Heart right ventricle (tissue), 16 donors: ENCODE results near the gene CCDC73. TPM values are rescaled to one million over a fixed set of nuclear protein-coding genes. Genes with fewer than 3 reads are reported as not detected.
"Not testable (repeated sequence)": the region's sequence is repeated elsewhere in the genome, so short reads cannot be mapped to it uniquely, and the experiment has no call there.

Source experiments
- ATAC-seq, 8 donors: fragments of 200-7000 bp; cut with Tn5 transposase; one replicate each; pipeline ENCODE4 v1.9.1; 2020; ENCODE audit warnings: mild to moderate bottlenecking in 8 of 8, moderate library complexity in 8 of 8, moderate number of reproducible peaks in 1 of 8
- DNase-seq, 2 donors: peaks; one replicate each; pipeline ENCODE4 v3.0.0-alpha.2; 2020
- H3K27ac ChIP-seq, 10 donors: fragments of 200-600 bp; sonication (generic) in 2 of 10; one replicate each; pipeline versions ENCODE4 v1.5.0 to v1.8.0; 2020 to 2022; ENCODE audit warnings: mild to moderate bottlenecking in 3 of 10
- H3K27me3 ChIP-seq, 7 donors: fragments of 200-600 bp; one replicate each; pipeline ENCODE4 v1.8.0; 2021 to 2022; ENCODE audit warnings: mild to moderate bottlenecking in 2 of 7
- H3K36me3 ChIP-seq, 9 donors: fragments of 200-600 bp; sonication (generic) in 1 of 9; one replicate each; pipeline versions ENCODE4 v1.5.0 to v1.8.0; 2020 to 2022; ENCODE audit warnings: mild to moderate bottlenecking in 2 of 9
- H3K4me1 ChIP-seq, 9 donors: fragments of 200-600 bp; sonication (generic) in 1 of 9; one replicate each; pipeline versions ENCODE4 v1.5.0 to v1.8.0; 2020 to 2022; ENCODE audit warnings: mild to moderate bottlenecking in 4 of 9
- H3K4me3 ChIP-seq, 10 donors: fragments of 200-600 bp; sonication (generic) in 2 of 10; one replicate each; pipeline versions ENCODE4 v1.5.0 to v1.8.0; 2020 to 2022; ENCODE audit warnings: mild to moderate bottlenecking in 7 of 10, moderate library complexity in 2 of 10
- H3K9me3 ChIP-seq, 11 donors: fragments of 200-600 bp in 10 of 11; sonication (generic) in 2 of 11; one replicate each; pipeline versions ENCODE4 v1.5.0 to v1.8.0; 2013 to 2022; ENCODE audit warnings: mild to moderate bottlenecking in 2 of 11, control low read depth in 1 of 11, moderate library complexity in 1 of 11
- WGBS, 2 donors: extraction: QIAGEN DNeasy Blood & Tissue Kit; methylation state at CpG; one replicate each; pipeline ENCODE4 v1.1.7; 2013; ENCODE audit warnings: inconsistent platforms in 1 of 2; 5-methylcytosine and 5-hydroxymethylcytosine counted together
- intact Hi-C, 10 donors: fragments of 100-400 bp; cut with DNase I; formaldehyde crosslinking; loops; one replicate each; pipeline versions ENCODE4 v1.11.1 to v1.14.2; 2022
- polyA plus RNA-seq, 2 donors: library from polyadenylated mRNA; stranded (reverse); fragments of 200-250 nt; gene quantifications; one replicate each; pipeline ENCODE4 v1.2.3, GENCODE V29; 2013
- total RNA-seq, 10 donors: library from RNA; stranded (reverse); fragmentation: NEBNext Ultra II Directional in 3 of 10; extraction: Animal tissue kit (Norgen Biotek cat#: 25700) in 3 of 10; gene quantifications; one replicate each; pipeline versions ENCODE4 v1.2.1 to v1.2.4, GENCODE V29; 2021 to 2023
- TF ChIP-seq, protein P1 (sequence below), 9 donors: fragments of 200-600 bp; sonication (generic) in 2 of 9; IDR thresholded peaks; one replicate each; pipeline versions ENCODE4 v1.5.0 to v1.8.0; 2021 to 2022; ENCODE audit warnings: antibody characterized with exemption in 9 of 9, mild to moderate bottlenecking in 5 of 9, moderate library complexity in 1 of 9
- donor health status: Arrhythmogenic right ventricular cardiomyopathy.
- donor health status: ischemic (EF 13 %, LVEDD 7.1; RV severe dilation, severe dysfunction).
- donor health status: healthy with polysubstance abuse.
- donor health status: DM: no; HTN: yes; CAD: no.
- donor health status: DM: no; HTN: no; CAD: no.
- donor health status: ischemic (EF 25% LVEDD 6.9; RV normal size, moderate dysfunction).
- donor health status: ischemic (EF 25% LVEDD 5.7; RV mildly dilated, moderate dysfunction).
- donor health status: healthy.
- donor health status: DM: yes; HTN: yes; CAD: no.
- donor health status: Ischemic cardiomyopathy.
- donor health status: ischemic (EF 35%, LVEDD 5.7; RV mildly dilated, moderate dysfunction).
- donor health status: nonischemic (EF 11% LVEDD 7.7; RV severe dilation, severe dysfunction).
- donor health status: DM: yes; HTN: yes; CAD: no.
- donor health status: PGD.
- donor health status: ischemic (EF 29% LVEDD 5.4; RV normal size, mild dysfunction).
- donor health status: nonischemic (EF 23%, LVEDD 6.1; RV moderate dilation, normal function).

Gene CCDC73
- total and polyA plus RNA-seq, 12 donors, result 0.01 TPM; not detected in 11

GRCh38 chr11:32790916-32791315 is 3.5 kb downstream of the CCDC73 start:
- H3K9me3 ChIP-seq, result no peaks in the 10 kb centered on the region
- H3K27me3 ChIP-seq, result peaks cover 0 to 28% (median 15%) of the 10 kb centered on the region in 7 donors
- 52 to 59% methylated on average over 1 of the region's 1 CpG for WGBS, 2 donors
- DNase-seq (no peak), ATAC-seq (no peak)
- intact Hi-C loops, result loop anchor here in 7 of 10 donors (5.0 to 10.0 kb wide), 5 partner anchors 76 to 469 kb away; no protein-coding TSS in a partner anchor
- peaks cover 0 to 9% (median 0%) of the 10 kb centered on the region in 9 donors for H3K4me1 ChIP-seq
- TF ChIP-seq, protein P1, sequence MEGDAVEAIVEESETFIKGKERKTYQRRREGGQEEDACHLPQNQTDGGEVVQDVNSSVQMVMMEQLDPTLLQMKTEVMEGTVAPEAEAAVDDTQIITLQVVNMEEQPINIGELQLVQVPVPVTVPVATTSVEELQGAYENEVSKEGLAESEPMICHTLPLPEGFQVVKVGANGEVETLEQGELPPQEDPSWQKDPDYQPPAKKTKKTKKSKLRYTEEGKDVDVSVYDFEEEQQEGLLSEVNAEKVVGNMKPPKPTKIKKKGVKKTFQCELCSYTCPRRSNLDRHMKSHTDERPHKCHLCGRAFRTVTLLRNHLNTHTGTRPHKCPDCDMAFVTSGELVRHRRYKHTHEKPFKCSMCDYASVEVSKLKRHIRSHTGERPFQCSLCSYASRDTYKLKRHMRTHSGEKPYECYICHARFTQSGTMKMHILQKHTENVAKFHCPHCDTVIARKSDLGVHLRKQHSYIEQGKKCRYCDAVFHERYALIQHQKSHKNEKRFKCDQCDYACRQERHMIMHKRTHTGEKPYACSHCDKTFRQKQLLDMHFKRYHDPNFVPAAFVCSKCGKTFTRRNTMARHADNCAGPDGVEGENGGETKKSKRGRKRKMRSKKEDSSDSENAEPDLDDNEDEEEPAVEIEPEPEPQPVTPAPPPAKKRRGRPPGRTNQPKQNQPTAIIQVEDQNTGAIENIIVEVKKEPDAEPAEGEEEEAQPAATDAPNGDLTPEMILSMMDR (IDR thresholded peaks at IDR 0.05), result no peak
- no peak overlapping the region for H3K4me3 ChIP-seq
- H3K36me3 ChIP-seq, result no peaks in the 10 kb centered on the region
- H3K27ac ChIP-seq, result no peak overlapping the region

- TF ChIP-seq, protein P1 (IDR thresholded peaks at IDR 0.05), result no peak
- intact Hi-C loops, result no loop called here
- ATAC-seq (no peak), DNase-seq (no peak)
- H3K27ac ChIP-seq, result no peak overlapping the region
- no peaks in the 10 kb centered on the region for H3K9me3 ChIP-seq
- no peak overlapping the region for H3K4me3 ChIP-seq
- no peaks in the 10 kb centered on the region for H3K4me1 ChIP-seq
- no peaks in the 10 kb centered on the region for H3K36me3 ChIP-seq
- H3K27me3 ChIP-seq, result peaks cover 0 to 21% (median 15%) of the 10 kb centered on the region in 7 donors
Observed at GRCh38 chr11:32786811-32787210, 7.7 kb downstream of the CCDC73 start.

DNA sequence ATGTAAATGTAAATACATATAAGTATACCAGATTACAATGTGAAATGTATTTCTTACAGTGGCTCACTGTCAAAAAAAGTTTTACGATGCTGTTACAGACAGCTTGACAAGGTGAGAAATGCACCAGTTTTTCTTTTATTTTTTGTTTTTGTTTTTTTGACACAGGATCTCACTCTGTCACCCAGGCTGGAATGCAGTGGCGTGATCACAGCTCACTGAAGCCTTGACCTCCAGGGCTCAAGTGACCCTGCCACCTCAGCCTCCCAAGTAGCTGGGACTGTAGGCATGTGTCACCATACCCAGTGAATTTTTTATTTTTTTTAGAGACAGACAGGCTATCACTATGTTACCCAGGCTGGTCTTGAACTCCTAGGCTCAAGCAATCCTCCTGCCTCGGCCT is 9.2 kb downstream of the CCDC73 start:
- WGBS, 2 donors, result 86 to 94% methylated on average over 3 of the region's 3 CpGs
- Histone ChIP-seq H3K27ac (no peak overlapping the region), H3K4me3 (no peak overlapping the region), H3K27me3 (peaks cover 0 to 21% (median 15%) of the 10 kb centered on the region in 7 donors), H3K9me3 (no peaks in the 10 kb centered on the region), H3K4me1 (no peaks in the 10 kb centered on the region), H3K36me3 (no peaks in the 10 kb centered on the region)
- DNase-seq, result no peak
- ATAC-seq, result no peak
- TF ChIP-seq, protein P1 (IDR thresholded peaks at IDR 0.05), result no peak
- intact Hi-C loops, result no loop called here

GRCh38 chr11:32781721-32782120 is 12.7 kb downstream of the CCDC73 start:
- Histone ChIP-seq H3K4me3 (no peak overlapping the region), H3K27me3 (peaks cover 0 to 4% (median 0%) of the 10 kb centered on the region in 7 donors), H3K27ac (no peak overlapping the region), H3K9me3 (no peaks in the 10 kb centered on the region), H3K4me1 (no peaks in the 10 kb centered on the region), H3K36me3 (no peaks in the 10 kb centered on the region)
- 78 to 82% methylated on average over 5 of the region's 5 CpGs for WGBS, 2 donors
- ATAC-seq (no peak), DNase-seq (no peak)
- intact Hi-C loops, result no loop called here
- TF ChIP-seq, protein P1 (IDR thresholded peaks at IDR 0.05), result no peak

DNA sequence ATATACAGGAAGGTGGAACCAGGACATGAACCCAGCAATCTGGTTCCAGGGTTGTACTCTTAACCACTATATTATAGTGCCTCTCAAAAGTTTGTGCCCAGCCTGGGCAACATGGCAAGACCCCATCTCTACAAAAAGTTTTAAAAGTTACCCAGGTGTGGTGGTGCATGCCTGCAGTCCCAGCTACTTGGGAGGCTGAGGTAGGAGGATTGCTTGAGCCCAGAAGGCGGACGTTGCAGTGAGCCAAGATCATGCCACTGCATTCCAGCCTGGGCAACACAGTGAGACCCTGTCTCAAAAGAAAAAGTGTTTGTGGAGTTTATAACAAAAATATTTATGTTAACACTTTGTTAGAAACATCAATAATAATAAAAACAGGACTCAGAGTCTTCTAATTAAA is 13.6 kb downstream of the CCDC73 start:
- H3K27ac ChIP-seq, H3K36me3 ChIP-seq, ATAC-seq, H3K4me3 ChIP-seq, H3K9me3 ChIP-seq, intact Hi-C loops, H3K27me3 ChIP-seq, H3K4me1 ChIP-seq, DNase-seq: not testable (repeated sequence)
- 97 to 100% methylated on average over 2 of the region's 2 CpGs for WGBS, 2 donors
